ENCODE measurements around the gene SERPINA3.

- TF ChIP-seq POLR2A (IDR thresholded peaks at IDR 0.05; ENCODE audit: low read depth, low read length) = no peak
- TF ChIP-seq POLR2AphosphoS5 (IDR thresholded peaks at IDR 0.05; ENCODE audit: low read depth, low read length) = no peak
These were observed 53.4 kb downstream of the SERPINA3 start for GRCh38 chr14:94665544-94665943.
